ENCODE results near the gene CXorf66. TPM values are rescaled to one million over a fixed set of nuclear protein-coding genes. Genes with fewer than 3 reads are reported as not detected.

CXorf66 gene
- total RNA-seq, 4 donors from 2014 or later, result not detected

GRCh38 chrX:139907078-139907477, 58.2 kb downstream of the CXorf66 start:
- no peak for TF ChIP-seq POLR2A (IDR thresholded peaks at IDR 0.05)
- H3K9me3 ChIP-seq, result no peaks in the 10 kb centered on the region
- WGBS, result 99% methylated on average over 3 of the region's 3 CpGs
- no peak overlapping the region for H3K4me3 ChIP-seq
- H3K4me1 ChIP-seq, result no peaks in the 10 kb centered on the region
- DNase-seq (ENCODE audit: low spot score in 2 of 2), result no peak
- H3K36me3 ChIP-seq, result no peaks in the 10 kb centered on the region
- H3K27ac ChIP-seq, result no peak overlapping the region
- H3K27me3 ChIP-seq, result no peaks in the 10 kb centered on the region

DNA sequence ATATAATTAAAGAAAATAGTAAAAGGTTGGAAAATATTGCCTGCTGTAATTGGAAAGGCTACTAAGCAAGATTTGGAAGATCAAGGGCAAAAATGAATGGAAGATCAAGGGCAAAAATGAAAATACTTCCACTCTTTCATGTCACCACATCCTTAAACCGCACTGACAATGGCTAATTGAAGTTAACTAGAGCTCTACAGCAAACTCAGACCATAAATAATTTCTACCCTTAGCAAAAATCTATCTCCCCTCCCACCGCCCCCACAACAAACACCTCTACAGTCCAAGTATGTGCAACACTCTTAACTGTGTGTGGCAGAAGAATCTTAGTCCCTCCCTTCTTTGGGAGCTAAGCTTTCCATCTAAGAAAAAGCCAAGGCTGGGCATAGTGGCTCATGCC, 59.6 kb downstream of the CXorf66 start:
- TF ChIP-seq EP300 (IDR thresholded peaks at IDR 0.05) (no peak), CTCF (IDR thresholded peaks at IDR 0.05) (no peak), POLR2A (IDR thresholded peaks at IDR 0.05) (no peak), POLR2AphosphoS5 (IDR thresholded peaks at IDR 0.05) (no peak)
- no peak for DNase-seq (ENCODE audit: low spot score in 2 of 2)
- Histone ChIP-seq H3K27me3 (no peaks in the 10 kb centered on the region), H3K9me3 (no peaks in the 10 kb centered on the region), H3K36me3 (no peaks in the 10 kb centered on the region), H3K4me1 (no peaks in the 10 kb centered on the region), H3K4me3 (no peak overlapping the region), H3K27ac (no peak overlapping the region)
- WGBS, result 79% methylated on average over 2 of the region's 2 CpGs

Other genes starting within 250 kb of the CXorf66 start
- 10 to 100 TPM; 16.3 to 26.6 (median 18.4) TPM for gene ATP11C, start 32.5 kb downstream of the CXorf66 start, total RNA-seq